Ovary (tissue), 9 donors: Measurements from ENCODE around the gene ITPR3. TPM values are rescaled to one million over a fixed set of nuclear protein-coding genes. Genes with fewer than 3 reads are reported as not detected.
A peak's percentile ranks its signal among the peaks of the same experiment; 100 is the strongest.

Experiments used
- DNase-seq, 5 donors: peaks; one replicate each; pipeline ENCODE4 v3.0.0-alpha.2; 2019 to 2020
- H3K27ac ChIP-seq, 2 donors: fragments of 200-600 bp; one replicate each; pipeline versions ENCODE4 v1.5.1 to v1.8.0; 2019 to 2022
- H3K27me3 ChIP-seq: fragments of 200-600 bp; one replicate; pipeline ENCODE4 v1.8.0; 2022
- H3K36me3 ChIP-seq: fragments of 200-600 bp; sonication (generic); one replicate; pipeline ENCODE4 v1.5.1; 2019
- H3K4me1 ChIP-seq: one replicate; pipeline ENCODE4 v1.8.1; 2013; ENCODE audit warnings: mild to moderate bottlenecking, moderate library complexity; ENCODE audit not compliant: insufficient read depth
- H3K4me3 ChIP-seq: fragments of 200-600 bp; sonication (generic); one replicate; pipeline ENCODE4 v1.5.1; 2017
- H3K9me3 ChIP-seq, 2 donors: fragments of 200-600 bp in 1 of 2; sonication (generic) in 1 of 2; one replicate each; pipeline versions ENCODE4 v1.5.1 to v1.8.1; 2013 to 2019; ENCODE audit warnings: mild to moderate bottlenecking in 1 of 2, moderate library complexity in 1 of 2
- CTCF ChIP-seq, 3 donors: fragments of 450-650 bp in 2 of 3; fragments of 200-600 bp in 1 of 3; IDR thresholded peaks; one replicate each; pipeline versions ENCODE4 v1.5.1 to v1.8.0; 2016 to 2022; ENCODE audit warnings: antibody characterized with exemption in 3 of 3, mild to moderate bottlenecking in 1 of 3
- EP300 ChIP-seq: sonication (generic); formaldehyde crosslinking; IDR thresholded peaks from one replicate; pipeline ENCODE4 v1.6.1; 2017; ENCODE audit warnings: antibody characterized with exemption
- POLR2A ChIP-seq: fragments of 450-650 bp; IDR thresholded peaks from one replicate; pipeline ENCODE4 v1.6.1; 2017; ENCODE audit warnings: antibody characterized with exemption, mild to moderate bottlenecking, moderate library complexity
- WGBS, 3 donors: extraction: QIAGEN DNeasy Blood & Tissue Kit in 1 of 3; methylation state at CpG; one replicate each; pipeline versions ENCODE4 v1.1.5 to v1.1.7; 2013 to 2017; 5-methylcytosine and 5-hydroxymethylcytosine counted together
- intact Hi-C, 4 donors: fragments of 100-400 bp; cut with DNase I; formaldehyde crosslinking; loops; one replicate each; pipeline versions ENCODE4 v1.11.0 to v1.15.1; 2022 to 2023
- polyA plus RNA-seq, 2 donors: library from polyadenylated mRNA; stranded (reverse); fragments of 200-250 nt in 1 of 2; fragments of 350-450 nt in 1 of 2; fragmentation: Illumina TruSeq in 1 of 2; extraction: RNeasy Lipid Tissue Mini Kit (QIAGEN cat#74804) in 1 of 2; gene quantifications; one replicate each; pipeline ENCODE4 v1.2.3, GENCODE V29; 2013 to 2014
- total RNA-seq, 7 donors: library from RNA; depleted of rRNA in 2 of 7; stranded (reverse); fragments of >200 nt in 2 of 7; fragmentation: NEBNext Ultra II Directional in 3 of 7; extraction: Animal tissue kit (Norgen Biotek cat#: 25700) in 3 of 7; gene quantifications; one replicate each; pipeline versions ENCODE4 v1.1.0 to v1.2.4, GENCODE V29; 2016 to 2023
- donor health status: DM: no; HTN: no; CAD: no; lungs with moderate emphysema.
- donor health status: DM: no; HTN: no; CAD: no.
- donor health status: Bipolar disorder and iron deficiency.
- donor health status: DM: yes; HTN: yes; CAD: no.
- donor health status: DM: no; HTN: no; CAD: no.
- donor health status: DM: yes; HTN: yes; CAD: no.

Gene ITPR3
- total and polyA plus RNA-seq, 9 donors, result 3.6 to 31.1 (median 11.7) TPM

- intact Hi-C loops, result loop anchor here in 2 of 4 donors (10.0 kb wide), 1 partner anchor 438 kb away; no protein-coding TSS in a partner anchor
- no peaks in the 10 kb centered on the region for H3K4me1 ChIP-seq
- no peak overlapping the region for H3K27ac ChIP-seq
Observed at GRCh38 chr6:33716890-33717632, 95.9 kb downstream of the ITPR3 start.

GRCh38 chr6:33717934-33718455, 96.9 kb downstream of the ITPR3 start:
- no peak overlapping the region for H3K27ac ChIP-seq

More at GRCh38 chr6:33716890-33717632, 95.9 kb downstream of the ITPR3 start:
- Histone ChIP-seq H3K9me3 (no peaks in the 10 kb centered on the region), H3K4me3 (no peak overlapping the region), H3K36me3 (no peaks in the 10 kb centered on the region), H3K27me3 (no peaks in the 10 kb centered on the region)
- WGBS, 3 donors, result 84 to 85% (median 85%) methylated on average over 8 of the region's 8 CpGs
- no peak for DNase-seq
- TF ChIP-seq CTCF (IDR thresholded peaks at IDR 0.05) (no peak), EP300 (no peak), POLR2A (no peak)

DNA sequence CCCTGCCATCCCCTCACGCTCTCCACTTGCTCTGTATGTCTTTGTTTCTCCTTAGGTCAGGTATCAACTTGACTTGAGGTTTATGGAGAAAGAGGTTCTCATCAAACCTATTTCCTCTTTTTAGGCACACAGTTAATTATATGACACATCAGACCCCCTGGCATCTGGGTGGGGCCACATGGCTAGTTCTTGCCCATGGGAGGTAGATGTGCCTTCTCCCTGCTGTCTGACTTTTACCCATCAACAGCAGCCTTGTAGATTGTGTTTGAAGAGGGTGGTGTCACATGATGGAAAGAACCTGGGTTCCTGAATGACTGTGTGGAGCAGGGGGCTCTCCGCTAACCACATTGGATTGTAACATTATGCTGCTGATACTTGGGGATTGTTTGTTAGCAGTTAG, 97.6 kb downstream of the ITPR3 start:
- Histone ChIP-seq H3K27me3 (no peaks in the 10 kb centered on the region), H3K9me3 (no peaks in the 10 kb centered on the region), H3K4me1 (peaks cover 2% of the 10 kb centered on the region), H3K4me3 (no peak overlapping the region), H3K27ac (no peak overlapping the region), H3K36me3 (no peaks in the 10 kb centered on the region)
- no peak for DNase-seq
- 98 to 100% (median 100%) methylated on average over 2 of the region's 2 CpGs for WGBS, 3 donors
- no peak for TF ChIP-seq POLR2A
- no peak for TF ChIP-seq CTCF (IDR thresholded peaks at IDR 0.05)
- TF ChIP-seq EP300, result no peak
- intact Hi-C loops, result loop anchor here in 2 of 4 donors (10.0 kb wide), 1 partner anchor 436 kb away; no protein-coding TSS in a partner anchor

More at GRCh38 chr6:33717934-33718455, 96.9 kb downstream of the ITPR3 start:
- DNase-seq, result peak in 3 of 5 donors; percentile 43 to 65 (median 50)
- Histone ChIP-seq H3K4me3 (no peak overlapping the region), H3K27me3 (no peaks in the 10 kb centered on the region), H3K36me3 (no peaks in the 10 kb centered on the region), H3K4me1 (no peaks in the 10 kb centered on the region), H3K9me3 (no peaks in the 10 kb centered on the region)
- intact Hi-C loops, result loop anchor here in 2 of 4 donors (10.0 kb wide), 1 partner anchor 437 kb away; no protein-coding TSS in a partner anchor
- WGBS, 3 donors, result 11 to 20% (median 17%) methylated on average over 6 of the region's 6 CpGs
- TF ChIP-seq EP300, result no peak
- TF ChIP-seq CTCF (IDR thresholded peaks at IDR 0.05), result no peak
- no peak for TF ChIP-seq POLR2A

- intact Hi-C loops, result loop anchor here in 2 of 4 donors (10.0 kb wide), 1 partner anchor 435 kb away; no protein-coding TSS in a partner anchor
- Histone ChIP-seq H3K9me3 (no peaks in the 10 kb centered on the region), H3K27ac (no peak overlapping the region), H3K4me3 (no peak overlapping the region), H3K27me3 (no peaks in the 10 kb centered on the region), H3K4me1 (peaks cover 4% of the 10 kb centered on the region), H3K36me3 (no peaks in the 10 kb centered on the region)
- WGBS, 3 donors, result 61 to 70% (median 64%) methylated on average over 11 of the region's 11 CpGs
- TF ChIP-seq CTCF (IDR thresholded peaks at IDR 0.05) (no peak), EP300 (no peak)
- no peak for DNase-seq
Observed at GRCh38 chr6:33719326-33719987, 98.3 kb downstream of the ITPR3 start.
